ENCODE data around the gene GRWD1.

- TF ChIP-seq RARB (CRISPR knock-in tag; IDR thresholded peaks at IDR 0.05): no peak
- TF ChIP-seq, protein P1, sequence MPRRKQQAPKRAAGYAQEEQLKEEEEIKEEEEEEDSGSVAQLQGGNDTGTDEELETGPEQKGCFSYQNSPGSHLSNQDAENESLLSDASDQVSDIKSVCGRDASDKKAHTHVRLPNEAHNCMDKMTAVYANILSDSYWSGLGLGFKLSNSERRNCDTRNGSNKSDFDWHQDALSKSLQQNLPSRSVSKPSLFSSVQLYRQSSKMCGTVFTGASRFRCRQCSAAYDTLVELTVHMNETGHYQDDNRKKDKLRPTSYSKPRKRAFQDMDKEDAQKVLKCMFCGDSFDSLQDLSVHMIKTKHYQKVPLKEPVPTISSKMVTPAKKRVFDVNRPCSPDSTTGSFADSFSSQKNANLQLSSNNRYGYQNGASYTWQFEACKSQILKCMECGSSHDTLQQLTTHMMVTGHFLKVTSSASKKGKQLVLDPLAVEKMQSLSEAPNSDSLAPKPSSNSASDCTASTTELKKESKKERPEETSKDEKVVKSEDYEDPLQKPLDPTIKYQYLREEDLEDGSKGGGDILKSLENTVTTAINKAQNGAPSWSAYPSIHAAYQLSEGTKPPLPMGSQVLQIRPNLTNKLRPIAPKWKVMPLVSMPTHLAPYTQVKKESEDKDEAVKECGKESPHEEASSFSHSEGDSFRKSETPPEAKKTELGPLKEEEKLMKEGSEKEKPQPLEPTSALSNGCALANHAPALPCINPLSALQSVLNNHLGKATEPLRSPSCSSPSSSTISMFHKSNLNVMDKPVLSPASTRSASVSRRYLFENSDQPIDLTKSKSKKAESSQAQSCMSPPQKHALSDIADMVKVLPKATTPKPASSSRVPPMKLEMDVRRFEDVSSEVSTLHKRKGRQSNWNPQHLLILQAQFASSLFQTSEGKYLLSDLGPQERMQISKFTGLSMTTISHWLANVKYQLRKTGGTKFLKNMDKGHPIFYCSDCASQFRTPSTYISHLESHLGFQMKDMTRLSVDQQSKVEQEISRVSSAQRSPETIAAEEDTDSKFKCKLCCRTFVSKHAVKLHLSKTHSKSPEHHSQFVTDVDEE (CRISPR knock-in tag; IDR thresholded peaks at IDR 0.05): no peak
- TF ChIP-seq ZC3H10 (CRISPR knock-in tag; IDR thresholded peaks at IDR 0.05): no peak
These were observed 49.6 kb upstream of the GRWD1 start for GRCh38 chr19:48396016-48396823.

All from SK-N-SH treated with all-trans-retinoic acid at 6 μM for 48 hours (cell line).